ENCODE results near the gene PGAM1. TPM values are rescaled to one million over a fixed set of nuclear protein-coding genes. Genes with fewer than 3 reads are reported as not detected.
A peak's percentile ranks its signal among the peaks of the same experiment; 100 is the strongest.

Gene PGAM1
- total and polyA plus RNA-seq, 2 donors from 2014 or later, result 161 to 328 TPM

GRCh38 chr10:97399843-97400545, 26.0 kb upstream of the PGAM1 start:
- Histone ChIP-seq H3K4me1 (ENCODE audit: control insufficient read depth in 2 of 3, insufficient read depth in 2 of 3, low read depth in 1 of 3, low read length in 3 of 3) (peaks cover 0 to 7% (median 6%) of the 10 kb centered on the region in 3 donors), H3K4me3 (ENCODE audit: low read length in 3 of 3) (peak overlapping the region; percentile 71 to 84 (median 81)), H3K27me3 (ENCODE audit: control insufficient read depth, insufficient read depth, low read length) (no peaks in the 10 kb centered on the region), H3K9me3 (ENCODE audit: control insufficient read depth in 2 of 3, insufficient read depth in 1 of 3, low read length in 3 of 3) (no peaks in the 10 kb centered on the region), H3K9ac (ENCODE audit: low read length in 3 of 3) (peak overlapping the region in 1 of 3 donors; percentile 80), H3K36me3 (ENCODE audit: control insufficient read depth in 2 of 3, insufficient read depth in 3 of 3, low read length in 3 of 3) (peaks cover 2 to 8% (median 4%) of the 10 kb centered on the region in 3 donors), H3K27ac (ENCODE audit: low read depth in 2 of 2, low read length in 2 of 2) (peak overlapping the region in 1 of 2 donors; percentile 39)
- TF ChIP-seq CTCF (IDR thresholded peaks at IDR 0.05; ENCODE audit: borderline replicate concordance, extremely low read depth, insufficient read depth), result no peak
- FAIRE-seq (no peak), DNase-seq (peak in 4 of 5 donors; percentile 35 to 60 (median 44))
- intact Hi-C loops (cut with DNase I), result no loop called here

DNA sequence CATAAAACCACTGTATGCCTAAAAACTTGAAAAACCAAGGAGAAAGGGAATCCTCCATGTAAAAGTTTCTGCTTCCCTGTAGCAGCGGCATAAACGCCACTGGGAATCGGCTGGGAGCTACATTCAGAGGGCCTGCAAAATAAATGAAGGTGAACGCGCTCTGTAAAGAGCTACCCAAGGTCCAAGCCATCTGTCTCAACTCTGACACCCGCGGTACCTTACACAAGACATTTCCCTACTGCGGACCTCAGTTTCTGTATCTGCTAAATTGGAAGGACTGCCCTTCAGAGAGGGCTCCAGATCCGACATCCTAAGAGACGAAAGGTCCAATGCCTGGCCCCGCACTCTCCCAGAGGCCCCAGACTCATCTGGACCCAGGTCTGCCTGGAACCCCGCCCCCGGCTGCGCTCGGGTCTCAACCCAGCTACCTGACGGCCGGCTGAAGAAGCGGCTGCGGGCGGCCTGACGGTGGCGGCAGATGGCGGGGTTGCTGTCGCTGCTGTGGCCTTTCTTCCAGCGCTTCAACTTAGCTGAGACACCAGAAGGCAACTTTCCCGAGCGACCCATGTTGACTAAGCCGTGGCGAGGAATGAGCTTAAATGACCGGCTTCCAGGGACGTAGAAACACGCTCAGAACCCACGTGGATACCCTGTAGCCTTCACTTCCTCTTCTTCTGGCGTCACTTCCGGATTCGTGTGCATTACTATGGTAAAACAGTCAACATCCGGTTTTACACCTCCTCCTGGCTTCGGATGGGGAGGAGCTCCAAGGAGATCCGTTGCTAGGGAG, 25.1 kb upstream of the PGAM1 start, which contains the start of gene RRP12:
TSS of gene RRP12 (minus strand) at position 676 of the 790 bp plus-strand sequence. CDS start at position 567, 109 bp downstream.
- peak within 1 kb of the TSS; percentile 71 to 84 (median 81) for H3K4me3 ChIP-seq (ENCODE audit: low read length in 3 of 3)
- H3K27ac ChIP-seq (ENCODE audit: low read depth in 2 of 2, low read length in 2 of 2), result peak within 1 kb of the TSS; percentile 39 to 66
- peaks cover 0 to 7% (median 6%) of the 10 kb centered on the region in 3 donors for H3K4me1 ChIP-seq (ENCODE audit: control insufficient read depth in 2 of 3, insufficient read depth in 2 of 3, low read depth in 1 of 3, low read length in 3 of 3)
- no peaks in the 10 kb centered on the region for H3K9me3 ChIP-seq (ENCODE audit: control insufficient read depth in 2 of 3, insufficient read depth in 1 of 3, low read length in 3 of 3)
- intact Hi-C loops (cut with DNase I), result no loop called here
- H3K9ac ChIP-seq (ENCODE audit: low read length in 3 of 3), result peak within 1 kb of the TSS; percentile 2 to 80 (median 70)
- no peaks in the 10 kb centered on the region for H3K27me3 ChIP-seq (ENCODE audit: control insufficient read depth, insufficient read depth, low read length)
- peaks cover 2 to 7% (median 4%) of the 10 kb centered on the region in 3 donors for H3K36me3 ChIP-seq (ENCODE audit: control insufficient read depth in 2 of 3, insufficient read depth in 3 of 3, low read length in 3 of 3)
- no peak for TF ChIP-seq CTCF (IDR thresholded peaks at IDR 0.05; ENCODE audit: borderline replicate concordance, extremely low read depth, insufficient read depth)
- peak; percentile 96 for FAIRE-seq
- peak; percentile 82 to 100 (median 94) for DNase-seq

- peak overlapping the region in 1 of 2 donors; percentile 66 for H3K27ac ChIP-seq (ENCODE audit: low read depth in 2 of 2, low read length in 2 of 2)
- no peak for FAIRE-seq
- H3K4me1 ChIP-seq (ENCODE audit: control insufficient read depth in 2 of 3, insufficient read depth in 2 of 3, low read depth in 1 of 3, low read length in 3 of 3), result peaks cover 0 to 7% (median 6%) of the 10 kb centered on the region in 3 donors
- DNase-seq, result no peak
- peaks cover 0 to 1% (median 0%) of the 10 kb centered on the region in 3 donors for H3K36me3 ChIP-seq (ENCODE audit: control insufficient read depth in 2 of 3, insufficient read depth in 3 of 3, low read length in 3 of 3)
- no peaks in the 10 kb centered on the region for H3K27me3 ChIP-seq (ENCODE audit: control insufficient read depth, insufficient read depth, low read length)
- no peak for TF ChIP-seq CTCF (IDR thresholded peaks at IDR 0.05; ENCODE audit: borderline replicate concordance, extremely low read depth, insufficient read depth)
- peak overlapping the region in 1 of 3 donors; percentile 70 for H3K9ac ChIP-seq (ENCODE audit: low read length in 3 of 3)
- intact Hi-C loops (cut with DNase I), result no loop called here
- peak overlapping the region; percentile 71 to 84 (median 81) for H3K4me3 ChIP-seq (ENCODE audit: low read length in 3 of 3)
- H3K9me3 ChIP-seq (ENCODE audit: control insufficient read depth in 2 of 3, insufficient read depth in 1 of 3, low read length in 3 of 3), result no peaks in the 10 kb centered on the region
Observed at GRCh38 chr10:97401455-97401919, 24.5 kb upstream of the PGAM1 start.
